Germinal center (tissue), 1 donor: ENCODE results near the gene TBC1D17.
A peak's percentile ranks its signal among the peaks of the same experiment; 100 is the strongest.

ENCODE experiments used
- DNase-seq: peaks from one replicate; pipeline ENCODE4 v3.0.0; 2012; ENCODE audit warnings: mixed read lengths, low spot score

TBC1D17 gene

GRCh38 chr19:49861541-49862378, 15.7 kb upstream of the TBC1D17 start:
- no peak for DNase-seq

DNA sequence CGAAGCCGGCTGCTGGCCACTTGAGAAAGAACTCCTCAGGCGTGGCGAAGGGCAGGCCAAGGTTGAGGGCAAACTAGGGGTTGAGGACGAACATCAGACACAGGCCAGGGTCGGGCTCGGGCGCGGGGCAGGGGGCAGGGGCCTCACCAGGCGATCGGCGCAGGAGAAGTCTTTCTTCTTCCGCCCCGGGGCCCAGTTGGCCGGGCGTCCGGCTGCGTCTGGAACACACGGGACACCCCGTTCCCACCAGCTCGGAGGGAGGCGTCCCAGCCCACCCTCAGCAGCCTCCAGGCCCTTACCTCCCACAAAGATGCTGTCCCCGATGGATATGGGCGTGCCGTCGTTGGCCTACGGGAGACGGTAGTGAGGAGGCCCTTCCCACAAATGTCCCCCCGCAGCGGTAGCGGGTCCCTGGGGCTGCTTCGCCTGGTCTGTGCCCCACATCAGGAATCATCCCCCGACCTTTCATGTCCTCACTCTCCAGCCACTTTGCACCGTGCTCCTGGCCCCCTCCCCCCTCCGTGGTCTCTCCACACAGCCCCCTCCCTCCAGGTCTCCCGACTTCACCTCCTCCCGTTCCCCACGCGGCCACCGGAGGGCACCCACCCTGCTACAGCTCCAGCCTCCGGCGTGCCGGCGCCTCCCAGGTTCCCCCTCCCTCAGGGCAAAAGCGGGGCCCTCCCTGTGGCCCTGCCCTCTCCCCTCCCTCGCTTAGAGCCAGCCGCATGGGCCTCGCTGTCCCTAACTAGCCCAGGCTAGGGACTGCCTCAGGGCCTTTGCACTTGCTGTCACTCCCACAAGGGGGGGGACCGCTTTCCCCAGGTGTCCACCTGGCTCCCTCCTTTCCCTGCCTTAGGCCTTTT, 14.9 kb upstream of the TBC1D17 start:
- no peak for DNase-seq

DNA sequence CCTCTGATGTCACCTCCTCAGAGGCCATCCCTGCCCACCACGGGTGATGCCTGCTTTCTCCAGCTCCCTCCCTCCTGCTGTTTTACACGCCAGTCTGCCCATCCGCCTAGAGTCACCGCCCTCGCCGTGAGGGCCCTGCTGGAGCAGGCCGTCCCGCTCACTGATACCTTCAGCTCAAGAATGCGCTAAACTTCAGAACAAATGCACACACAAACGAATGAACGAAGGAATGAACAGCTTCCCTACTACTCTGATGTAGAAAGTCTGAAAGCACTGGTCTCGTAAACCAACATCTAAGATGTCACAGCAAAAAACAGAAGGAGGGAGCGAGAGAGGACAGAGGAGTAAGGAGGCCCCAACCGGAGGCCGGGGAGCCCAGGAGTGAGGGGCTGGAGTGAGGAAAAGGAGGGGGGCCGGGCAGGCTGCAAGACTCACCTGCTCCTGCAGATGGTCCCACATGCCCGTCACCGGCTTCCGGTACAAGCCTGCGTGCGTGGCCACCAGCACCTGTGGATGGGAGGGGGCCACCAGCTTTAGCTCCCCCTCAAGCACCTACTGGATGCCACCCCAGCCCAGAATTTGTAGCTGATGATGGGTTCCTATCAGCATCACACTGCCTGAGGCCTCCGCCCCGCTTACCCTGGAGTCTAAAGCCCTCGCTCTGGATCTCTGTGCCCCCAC, 14.1 kb upstream of the TBC1D17 start:
- DNase-seq = no peak

DNA sequence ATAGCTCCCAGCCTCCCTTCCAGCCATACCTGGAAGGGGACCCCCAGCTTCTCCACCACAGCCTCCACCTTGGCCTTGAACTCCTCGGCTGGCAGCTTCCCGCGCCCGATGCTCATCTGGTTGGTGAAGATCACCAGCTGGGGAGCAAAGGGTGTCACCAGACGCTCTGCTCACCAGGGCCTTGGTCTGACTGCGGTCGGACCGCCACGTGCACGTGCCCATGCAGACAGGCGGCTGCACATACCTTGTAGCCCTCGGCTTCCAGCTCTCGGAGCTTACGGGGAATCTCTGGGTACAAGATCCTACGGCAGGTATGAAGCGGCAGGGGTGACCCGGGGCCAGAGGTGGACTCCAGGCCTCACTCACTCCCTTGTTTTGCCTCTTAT, 13.6 kb upstream of the TBC1D17 start:
- no peak for DNase-seq

- no peak for DNase-seq
Measured at GRCh38 chr19:49864890-49865289, 12.6 kb upstream of the TBC1D17 start.

DNA sequence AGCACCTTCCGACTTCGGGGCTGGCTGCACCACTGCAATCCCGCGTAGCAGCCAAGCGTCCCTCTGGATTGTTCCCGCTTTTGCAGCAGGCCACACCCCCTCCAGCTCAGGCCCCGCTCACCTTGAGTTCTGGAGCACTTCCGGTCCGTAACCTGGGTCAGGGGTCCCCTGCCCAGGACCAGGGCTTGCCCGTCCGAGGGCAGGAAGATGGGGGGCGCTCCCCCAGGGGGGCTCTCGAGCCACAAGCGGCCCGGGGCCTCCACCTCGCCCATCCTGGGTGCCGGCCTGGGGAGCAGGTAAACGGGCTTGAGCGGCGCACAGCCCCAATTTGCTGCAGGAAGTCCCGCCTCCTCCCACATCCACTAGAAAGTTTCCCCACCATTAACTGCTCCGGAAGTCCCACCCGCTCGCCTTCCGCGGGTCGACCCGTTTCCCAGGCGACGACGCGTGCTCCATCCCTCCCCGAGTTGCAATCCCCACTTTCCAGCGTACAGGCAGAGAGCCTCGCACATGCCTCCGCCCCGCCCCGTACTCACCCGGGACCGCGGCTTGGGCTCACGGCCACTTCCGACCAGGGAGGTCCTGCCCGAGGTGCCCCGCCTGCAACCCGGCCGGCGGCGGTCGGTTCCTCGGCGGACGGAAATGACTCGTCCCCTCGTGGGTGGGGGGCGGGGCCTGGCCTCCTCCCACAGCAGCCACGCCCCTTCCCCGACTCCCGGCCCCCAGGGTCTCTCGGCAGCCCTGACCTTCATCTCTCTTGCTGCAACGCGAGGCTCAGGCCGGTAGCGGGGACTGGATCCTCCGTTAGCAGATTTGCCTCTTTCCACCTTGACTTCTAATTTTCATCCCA, 10.3 kb upstream of the TBC1D17 start, which contains the start of gene PNKP:
Gene PNKP, minus strand, starts transcription at position 644 of the 850 bp plus-strand sequence. Its CDS starts 372 bp downstream, at position 272.
- DNase-seq = peak; percentile 92

- DNase-seq = no peak
Measured at GRCh38 chr19:49869009-49869483, 8.5 kb upstream of the TBC1D17 start.

DNA sequence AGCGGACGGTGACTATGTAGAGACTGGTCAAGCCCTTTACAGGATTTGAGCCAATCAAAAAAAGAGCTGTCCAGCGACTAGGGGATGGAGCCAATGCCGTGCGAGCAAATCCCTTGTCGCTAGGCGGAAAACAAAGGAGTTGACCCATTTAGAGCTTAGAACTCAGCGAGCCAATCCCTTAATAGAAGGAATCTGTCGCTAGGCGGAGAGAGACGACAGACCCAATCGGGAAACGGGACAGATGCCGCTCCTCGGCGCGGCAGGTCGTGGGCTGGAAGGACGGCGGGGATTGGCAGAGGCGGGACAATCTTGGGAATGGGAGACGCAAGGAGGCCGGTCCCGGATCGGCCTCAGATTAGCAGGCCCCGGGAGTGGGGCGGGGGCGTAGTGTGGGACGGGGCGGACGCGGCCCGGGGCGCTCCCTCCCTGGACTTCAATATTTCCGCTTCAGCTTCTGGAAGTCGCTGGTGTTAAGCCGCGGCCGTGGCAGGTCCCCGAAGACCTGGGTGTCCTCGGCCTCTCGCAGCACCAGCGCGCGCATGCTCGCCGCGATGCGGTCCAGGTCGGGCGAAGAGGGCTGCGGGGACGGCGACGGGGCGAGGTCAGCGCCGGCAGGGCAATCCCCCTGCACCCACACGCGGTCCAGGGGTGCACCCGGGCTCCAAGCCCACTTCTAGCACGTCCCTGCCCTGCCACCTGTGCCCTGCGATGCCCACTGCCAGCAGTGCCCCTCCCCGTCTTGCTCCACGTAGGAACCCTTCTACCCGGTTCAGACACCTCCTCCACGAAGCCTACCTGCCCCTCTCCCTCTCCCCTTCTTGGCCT, 7.8 kb upstream of the TBC1D17 start:
- DNase-seq = peak; percentile 95

- DNase-seq = no peak
Measured at GRCh38 chr19:49870309-49870901, 7.1 kb upstream of the TBC1D17 start.

GRCh38 chr19:49871349-49871985, 6.0 kb upstream of the TBC1D17 start:
- no peak for DNase-seq

DNA sequence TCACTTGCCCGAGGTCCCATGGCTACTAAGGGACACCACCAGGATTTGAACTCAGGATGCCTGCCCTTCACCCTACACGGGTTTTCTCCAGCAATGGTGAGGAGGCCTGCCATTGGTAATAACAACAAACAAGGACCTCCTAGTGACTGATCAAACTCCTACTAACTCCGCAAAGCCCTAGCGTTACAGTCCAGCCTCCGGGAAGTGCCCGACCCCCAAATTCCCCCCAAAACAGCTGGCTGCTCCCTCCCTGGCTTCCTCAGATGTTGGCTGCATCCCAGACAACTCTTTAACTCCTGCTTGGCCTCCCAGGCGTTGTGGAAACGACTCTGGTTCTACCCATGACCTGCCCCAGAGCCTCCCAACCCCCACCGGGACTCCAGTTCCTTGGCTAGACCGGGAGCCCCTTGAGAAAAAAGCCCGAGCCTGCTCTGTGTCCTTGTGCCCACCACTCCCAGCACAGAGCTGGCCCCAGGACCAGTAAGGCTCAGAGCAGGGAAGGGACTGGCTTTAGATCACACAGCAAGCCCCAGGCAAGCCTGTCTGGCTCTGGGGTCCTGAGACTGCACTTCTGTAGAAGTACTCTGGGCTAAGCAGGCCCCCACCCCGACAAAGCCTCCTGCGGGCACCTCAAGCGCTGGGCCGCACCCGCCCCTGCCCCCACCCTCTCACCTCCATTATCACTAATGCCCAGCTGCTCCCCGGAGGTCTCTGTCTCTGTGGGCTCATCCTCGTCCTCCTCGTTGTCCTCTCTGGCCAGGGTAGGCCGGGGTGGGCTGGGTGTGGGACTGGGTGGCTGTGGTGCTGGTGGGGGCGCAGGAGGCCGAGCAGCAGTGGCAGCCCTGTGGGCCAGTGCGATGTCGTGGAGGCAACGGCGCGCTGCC, 5.0 kb upstream of the TBC1D17 start:
- DNase-seq = no peak

DNA sequence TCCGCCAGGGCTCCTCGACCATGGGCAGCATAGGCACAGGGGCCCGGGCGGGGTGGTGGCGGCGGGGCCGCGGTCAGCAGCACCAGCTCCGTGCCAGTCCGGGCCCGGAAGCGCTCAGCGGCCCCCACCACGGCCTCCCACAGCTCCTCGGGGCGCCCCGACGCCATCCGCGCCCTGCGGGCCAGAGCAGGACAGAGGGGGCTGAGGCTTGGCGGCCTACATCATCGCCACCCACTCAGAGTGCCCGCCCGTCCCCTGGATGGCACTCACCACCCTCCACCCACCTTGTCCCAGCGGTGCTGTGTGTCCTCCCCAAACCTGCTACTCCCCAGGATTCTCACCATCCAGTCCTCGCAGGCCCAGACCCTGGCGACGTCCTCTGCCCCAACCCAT, 4.4 kb upstream of the TBC1D17 start:
- no peak for DNase-seq

- no peak for DNase-seq
Measured at GRCh38 chr19:49873834-49874233, 3.7 kb upstream of the TBC1D17 start.

GRCh38 chr19:49874503-49875157, 2.9 kb upstream of the TBC1D17 start:
- DNase-seq = no peak

DNA sequence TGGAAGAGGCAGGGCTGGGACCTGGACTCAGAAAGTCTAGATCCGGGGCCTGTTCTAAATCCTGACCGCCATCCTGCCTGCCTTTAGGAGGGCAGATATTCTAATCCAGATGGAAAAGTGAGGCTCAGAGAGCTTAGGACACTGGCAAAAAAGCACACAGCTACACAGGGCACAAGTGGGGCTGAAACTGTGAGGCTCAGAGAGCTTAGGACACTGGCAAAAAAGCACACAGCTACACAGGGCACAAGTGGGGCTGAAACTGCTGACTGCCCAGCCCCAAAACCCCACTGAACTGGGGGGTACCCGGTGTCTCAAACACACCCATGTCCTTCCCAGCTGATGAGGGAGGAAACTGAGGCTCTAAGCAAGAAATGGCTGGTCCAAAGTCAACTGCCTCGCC, 2.3 kb upstream of the TBC1D17 start:
- DNase-seq = no peak

GRCh38 chr19:49875857-49876421, 1.6 kb upstream of the TBC1D17 start:
- peak; percentile 48 for DNase-seq

- peak; percentile 86 for DNase-seq
Measured at GRCh38 chr19:49876422-49877019, 981 bp upstream of the TBC1D17 start.
